ENCODE measurements around the gene MTUS2. TPM values are rescaled to one million over a fixed set of nuclear protein-coding genes. Genes with fewer than 3 reads are reported as not detected.

Gene MTUS2
- total and polyA plus RNA-seq, 2 of the 8 experiments (the other 6 are each of a cell fraction or from before 2014, with no cell fraction given) = 0.18 to 0.80 TPM

DNA sequence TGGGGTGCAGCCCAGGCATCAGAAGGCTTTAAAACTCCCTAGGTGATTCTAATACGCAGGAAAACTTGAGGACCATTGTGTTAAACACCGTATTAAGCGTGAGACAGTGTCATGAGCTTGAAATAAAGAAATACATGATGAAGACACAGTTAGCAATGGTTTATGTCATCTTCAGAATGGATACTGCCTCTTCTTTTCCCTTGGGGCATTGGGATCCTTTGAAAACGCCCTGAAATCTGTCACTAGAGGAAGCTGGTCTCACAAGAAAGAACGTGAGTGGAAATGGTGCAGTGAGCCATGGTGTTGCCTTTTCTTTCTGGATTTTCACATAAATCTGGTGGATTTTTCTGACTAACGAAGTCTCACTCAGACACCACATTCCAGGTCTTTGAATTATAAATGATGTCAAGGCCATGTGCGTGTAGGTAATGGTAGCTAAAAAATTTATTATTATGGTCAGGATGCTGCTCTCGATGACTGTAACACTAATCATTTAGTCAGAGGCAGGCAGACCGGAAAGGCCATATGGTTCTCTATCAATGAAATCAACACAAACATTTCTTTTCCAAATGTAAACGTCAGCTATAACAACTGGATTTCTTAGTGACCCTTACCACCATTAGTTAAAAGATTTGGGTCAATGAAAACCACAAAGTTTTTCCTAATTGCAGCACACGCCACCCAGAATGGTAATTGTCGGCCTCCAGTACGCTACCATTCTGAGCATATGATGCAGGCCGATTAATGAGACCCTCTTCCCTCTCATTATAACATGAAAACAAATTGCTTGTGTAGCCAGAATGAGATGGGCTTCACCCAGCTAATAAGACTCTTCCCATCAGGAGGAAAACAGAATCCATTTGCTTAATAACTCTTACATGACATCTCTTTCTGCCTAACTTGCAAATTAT, 669.8 kb downstream of the MTUS2 start:
- no peak overlapping the region for H4K5ac ChIP-seq (ENCODE audit: insufficient read length, low read depth, low read length)
- no peak overlapping the region for H2BK20ac ChIP-seq (ENCODE audit: low read length)
- peaks cover 16% of the 10 kb centered on the region for H3K23me2 ChIP-seq (ENCODE audit: low read depth, low read length)
- peaks cover 0 to 7% (median 3%) of the 10 kb centered on the region in 4 experiments for H3K4me1 ChIP-seq (replicated peaks in 1 of 4; ENCODE audit: control insufficient read depth in 3 of 4, insufficient read depth in 4 of 4, low read length in 3 of 4)
- H3K9ac ChIP-seq (replicated peaks in 1 of 4; ENCODE audit: extremely low read depth in 1 of 4, low read depth in 3 of 4, low read length in 3 of 4) = no peak overlapping the region
- H3K4ac ChIP-seq (replicated peaks; ENCODE audit: insufficient read length, low read depth, low read length) = no peak overlapping the region
- peaks cover 0 to 11% of the 10 kb centered on the region in 2 experiments for H4K20me1 ChIP-seq (replicated peaks in 1 of 2; ENCODE audit: control insufficient read depth in 1 of 2, insufficient read depth in 2 of 2, low read length in 2 of 2)
- no peak overlapping the region for H2BK12ac ChIP-seq (ENCODE audit: low read depth, low read length)
- H3K4me3 ChIP-seq (ENCODE audit: extremely low read depth in 1 of 4, insufficient read depth in 2 of 4, low read depth in 3 of 4, low read length in 4 of 4) = no peak overlapping the region
- ChIA-PET POLR2A (ENCODE audit: partially characterized antibody) (no interaction called here), CTCF (ENCODE audit: partially characterized antibody) (interaction anchor here (0.6 to 1.5 kb wide), 5 partner anchors 11 to 580 kb away, joined by 3 to 8 read pairs (median 4); no protein-coding TSS in a partner anchor)
- H3K14ac ChIP-seq (ENCODE audit: insufficient read length) = no peak overlapping the region
- no peak overlapping the region for H3K23ac ChIP-seq (ENCODE audit: insufficient read length)
- H2AK5ac ChIP-seq (ENCODE audit: low read depth, low read length) = no peak overlapping the region
- FAIRE-seq = no peak
- H3K4me2 ChIP-seq (ENCODE audit: insufficient read depth in 1 of 2, low read depth in 2 of 2, low read length in 2 of 2) = no peak overlapping the region
- H2BK120ac ChIP-seq (replicated peaks; ENCODE audit: low read depth, low read length) = no peak overlapping the region
- H3K9me3 ChIP-seq (ENCODE audit: insufficient read depth in 2 of 2, low read depth in 1 of 2, low read length in 1 of 2) = no peaks in the 10 kb centered on the region
- WGBS, 2 experiments (ENCODE audit: extremely low coverage in 1 of 2, insufficient coverage in 1 of 2, insufficient read length in 1 of 2, insufficient replicate concordance in 2 of 2, low coverage in 1 of 2, low lambda C conversion rate in 2 of 2, missing lambda C conversion rate in 1 of 2) = 82% methylated on average over 14 of the region's 14 CpGs; no CpG with 5 or more reads in 1 of the 2 experiments
- H2BK15ac ChIP-seq (ENCODE audit: low read length) = no peak overlapping the region
- no peak overlapping the region for H4K91ac ChIP-seq (replicated peaks; ENCODE audit: insufficient read length, low read length)
- DNase-seq (ENCODE audit: low read depth in 1 of 2, low spot score in 2 of 2) = no peak
- H2BK5ac ChIP-seq (ENCODE audit: low read depth, low read length) = no peak overlapping the region
- no peak overlapping the region for H3K18ac ChIP-seq (ENCODE audit: extremely low read depth, low read length)
- no peak overlapping the region for H4K8ac ChIP-seq (ENCODE audit: extremely low read depth, insufficient read depth, low read length)
- peaks cover 0 to 2% (median 0%) of the 10 kb centered on the region in 4 experiments; a peak in 1 of 7 replicates for H3K27me3 ChIP-seq (replicated peaks in 1 of 4; ENCODE audit: control insufficient read depth in 3 of 4, extremely low read depth in 1 of 4, insufficient read depth in 3 of 4, low read length in 3 of 4)
- no peaks in the 10 kb centered on the region for H3K79me2 ChIP-seq (ENCODE audit: control insufficient read depth in 1 of 2, insufficient read depth in 2 of 2, low read length in 2 of 2)
- no peaks in the 10 kb centered on the region; a peak in 2 of 8 replicates for H3K36me3 ChIP-seq (ENCODE audit: control insufficient read depth in 2 of 4, insufficient read depth in 4 of 4, low read length in 3 of 4)
- no peak overlapping the region for H3K56ac ChIP-seq (replicated peaks; ENCODE audit: insufficient read length, low read depth, low read length)
- H3K79me1 ChIP-seq (ENCODE audit: low read depth, low read length) = no peaks in the 10 kb centered on the region; the same call in 1 of the 2 replicates
- no peak overlapping the region for H3K27ac ChIP-seq (ENCODE audit: low read depth, low read length)
- H2AFZ ChIP-seq (ENCODE audit: low read length) = no peak overlapping the region
- TF ChIP-seq POLR2AphosphoS5 (IDR thresholded peaks at IDR 0.05; ENCODE audit: low read depth, low read length) (no peak), SIN3A (conservative IDR thresholded peaks at IDR 0.05 in 1 of 2, IDR thresholded peaks at IDR 0.05 in 1 of 2; ENCODE audit: low read depth in 1 of 2, low read length in 2 of 2) (no peak), SIRT6 (IDR thresholded peaks at IDR 0.05; ENCODE audit: low read length) (no peak), EGR1 (IDR thresholded peaks at IDR 0.05; ENCODE audit: borderline replicate concordance, low read depth, low read length) (no peak), NRF1 (IDR thresholded peaks at IDR 0.05; ENCODE audit: low read depth, low read length) (no peak), RBBP5 (IDR thresholded peaks at IDR 0.05; ENCODE audit: borderline replicate concordance, low read depth, low read length) (no peak), POU5F1 (IDR thresholded peaks at IDR 0.05; ENCODE audit: low read depth, low read length) (no peak), NANOG (IDR thresholded peaks at IDR 0.05; ENCODE audit: insufficient read depth, low read depth, low read length, poor library complexity, severe bottlenecking) (no peak), BRCA1 (IDR thresholded peaks at IDR 0.05; ENCODE audit: low read depth, low read length) (no peak), CTBP2 (IDR thresholded peaks at IDR 0.05; ENCODE audit: borderline replicate concordance, insufficient read depth, insufficient read length, low read length) (no peak), POLR2A (IDR thresholded peaks at IDR 0.05; ENCODE audit: control extremely low read depth in 1 of 2, low read depth in 2 of 2, low read length in 2 of 2) (no peak), TEAD4 (IDR thresholded peaks at IDR 0.05; ENCODE audit: low read depth, low read length) (no peak), SIX5 (IDR thresholded peaks at IDR 0.05; ENCODE audit: low read depth, low read length) (no peak)
